SU-DHL-6 (cell line): ENCODE measurements around the gene PARVA.

Experiments
- H2AFZ ChIP-seq: fragments of 200-600 bp; sonication (generic); 2 replicates; pipeline ENCODE4 v1.6.1; 2014; ENCODE audit warnings: low read depth, mild to moderate bottlenecking, moderate library complexity, mixed read lengths, antibody characterized with exemption, low read length; ENCODE audit not compliant: severe bottlenecking
- H3F3A ChIP-seq: fragments of 200-600 bp; shearing (Covaris generic); 2 replicates; pipeline ENCODE4 v1.6.0; 2016; ENCODE audit warnings: antibody characterized with exemption, mild to moderate bottlenecking; ENCODE audit not compliant: insufficient read depth
- H3K27ac ChIP-seq: fragments of 200-600 bp; sonication (generic); 2 replicates; pipeline ENCODE4 v1.5.1; 2016; ENCODE audit warnings: low read depth, mild to moderate bottlenecking, low read length, moderate library complexity, mixed read lengths
- H3K27me3 ChIP-seq: fragments of 200-600 bp; sonication (generic), shearing (Covaris generic); 2 replicates; pipeline ENCODE4 v1.6.0; 2014; ENCODE audit warnings: mild to moderate bottlenecking, low read length
- H3K36me3 ChIP-seq: fragments of 200-600 bp; sonication (generic); 2 replicates; pipeline ENCODE4 v1.6.1; 2014; ENCODE audit warnings: mild to moderate bottlenecking, low read length, mixed read lengths
- H3K4me2 ChIP-seq: fragments of 300-600, 200-600 bp; shearing (Covaris generic), sonication (generic); 2 replicates; pipeline ENCODE4 v1.6.0; 2014; ENCODE audit warnings: low read length, low read depth, mild to moderate bottlenecking; ENCODE audit not compliant: poor library complexity, severe bottlenecking
- H3K4me3 ChIP-seq: fragments of 200-600 bp; sonication (generic); 2 replicates; pipeline ENCODE4 v1.5.1; 2014; ENCODE audit warnings: antibody characterized with exemption, low read length, mild to moderate bottlenecking, mixed read lengths; ENCODE audit not compliant: insufficient read depth, poor library complexity, severe bottlenecking
- H3K79me2 ChIP-seq: fragments of 200-600 bp; sonication (generic); 2 replicates; pipeline ENCODE4 v1.6.1; 2014; ENCODE audit warnings: mild to moderate bottlenecking, low read length, moderate library complexity; ENCODE audit not compliant: insufficient read depth
- H3K9ac ChIP-seq: fragments of 200-600 bp; sonication (generic); 2 replicates; pipeline ENCODE4 v1.7.0; 2014; ENCODE audit warnings: mild to moderate bottlenecking, low read length
- H3K9me2 ChIP-seq: fragments of 200-600 bp; sonication (generic); replicated peaks from 2 replicates; pipeline ENCODE4 v1.6.1; 2014; ENCODE audit warnings: low read length; ENCODE audit not compliant: insufficient read depth
- H3K9me3 ChIP-seq: fragments of 200-600 bp; sonication (generic); 2 replicates; pipeline ENCODE4 v1.6.1; 2014; ENCODE audit warnings: low read length, mixed read lengths; ENCODE audit not compliant: insufficient read depth
- H4K20me1 ChIP-seq: fragments of 200-600 bp; sonication (generic); 2 replicates; pipeline ENCODE4 v1.6.1; 2014; ENCODE audit warnings: low read depth, mild to moderate bottlenecking, antibody characterized with exemption, low read length, moderate library complexity, mixed read lengths
- CTCF ChIP-seq: fragments of 200-600 bp; sonication (generic); IDR thresholded peaks from one replicate; pipeline ENCODE4 v1.5.1; 2017; ENCODE audit warnings: antibody characterized with exemption, mild to moderate bottlenecking, low read length, moderate library complexity; ENCODE audit not compliant: insufficient read depth, poor library complexity, severe bottlenecking
- EZH2phosphoT487 ChIP-seq: fragments of 200-600 bp; sonication (generic), shearing (Covaris generic); conservative IDR thresholded peaks from 2 replicates; pipeline ENCODE4 v1.6.1; 2018; ENCODE audit warnings: mild to moderate bottlenecking, antibody characterized with exemption, low read length, moderate library complexity, mixed read lengths

Gene PARVA

GRCh38 chr11:12455938-12456337, 78.6 kb downstream of the PARVA start:
- Histone ChIP-seq H3K4me3 (no peak overlapping the region), H2AFZ (no peak overlapping the region), H3F3A (no peaks in the 10 kb centered on the region), H3K36me3 (no peaks in the 10 kb centered on the region), H3K9me2 (no peaks in the 10 kb centered on the region), H3K9me3 (no peaks in the 10 kb centered on the region), H3K27me3 (no peaks in the 10 kb centered on the region), H3K9ac (no peak overlapping the region), H3K27ac (no peak overlapping the region), H4K20me1 (no peaks in the 10 kb centered on the region), H3K4me2 (no peak overlapping the region), H3K79me2 (no peaks in the 10 kb centered on the region)
- TF ChIP-seq CTCF (no peak), EZH2phosphoT487 (no peak)

GRCh38 chr11:12456651-12457579, 79.5 kb downstream of the PARVA start:
- no peaks in the 10 kb centered on the region for H3K79me2 ChIP-seq
- no peak overlapping the region for H3K9ac ChIP-seq
- H3K4me3 ChIP-seq = no peak overlapping the region
- no peaks in the 10 kb centered on the region for H3K27me3 ChIP-seq
- H3K9me3 ChIP-seq = no peaks in the 10 kb centered on the region
- H3F3A ChIP-seq = no peaks in the 10 kb centered on the region
- H3K36me3 ChIP-seq = no peaks in the 10 kb centered on the region
- TF ChIP-seq CTCF = no peak
- no peak for TF ChIP-seq EZH2phosphoT487
- H2AFZ ChIP-seq = no peak overlapping the region
- no peaks in the 10 kb centered on the region for H3K9me2 ChIP-seq
- no peaks in the 10 kb centered on the region for H4K20me1 ChIP-seq
- H3K4me2 ChIP-seq = no peak overlapping the region
- H3K27ac ChIP-seq = no peak overlapping the region

- Histone ChIP-seq H3K4me2 (no peak overlapping the region), H3K27ac (no peak overlapping the region), H3K36me3 (no peaks in the 10 kb centered on the region), H3K79me2 (no peaks in the 10 kb centered on the region), H2AFZ (no peak overlapping the region), H3F3A (no peaks in the 10 kb centered on the region), H3K27me3 (no peaks in the 10 kb centered on the region), H3K4me3 (no peak overlapping the region), H3K9ac (no peak overlapping the region), H3K9me3 (no peaks in the 10 kb centered on the region), H4K20me1 (no peaks in the 10 kb centered on the region), H3K9me2 (no peaks in the 10 kb centered on the region)
- TF ChIP-seq EZH2phosphoT487 = no peak
- TF ChIP-seq CTCF = no peak
Measured at GRCh38 chr11:12458042-12458441, 80.7 kb downstream of the PARVA start.
